CD4-positive, alpha-beta T cell treated with Interleukin-4 for 4 hours (primary cell): ENCODE results near the gene SENP8.
"Not testable (repeated sequence)": the region's sequence is repeated elsewhere in the genome, so short reads cannot be mapped to it uniquely, and the experiment has no call there.

ENCODE experiments used
- DNase-seq: peaks from one replicate; pipeline ENCODE4 v3.0.0-alpha.2; 2020

The SENP8 gene

DNA sequence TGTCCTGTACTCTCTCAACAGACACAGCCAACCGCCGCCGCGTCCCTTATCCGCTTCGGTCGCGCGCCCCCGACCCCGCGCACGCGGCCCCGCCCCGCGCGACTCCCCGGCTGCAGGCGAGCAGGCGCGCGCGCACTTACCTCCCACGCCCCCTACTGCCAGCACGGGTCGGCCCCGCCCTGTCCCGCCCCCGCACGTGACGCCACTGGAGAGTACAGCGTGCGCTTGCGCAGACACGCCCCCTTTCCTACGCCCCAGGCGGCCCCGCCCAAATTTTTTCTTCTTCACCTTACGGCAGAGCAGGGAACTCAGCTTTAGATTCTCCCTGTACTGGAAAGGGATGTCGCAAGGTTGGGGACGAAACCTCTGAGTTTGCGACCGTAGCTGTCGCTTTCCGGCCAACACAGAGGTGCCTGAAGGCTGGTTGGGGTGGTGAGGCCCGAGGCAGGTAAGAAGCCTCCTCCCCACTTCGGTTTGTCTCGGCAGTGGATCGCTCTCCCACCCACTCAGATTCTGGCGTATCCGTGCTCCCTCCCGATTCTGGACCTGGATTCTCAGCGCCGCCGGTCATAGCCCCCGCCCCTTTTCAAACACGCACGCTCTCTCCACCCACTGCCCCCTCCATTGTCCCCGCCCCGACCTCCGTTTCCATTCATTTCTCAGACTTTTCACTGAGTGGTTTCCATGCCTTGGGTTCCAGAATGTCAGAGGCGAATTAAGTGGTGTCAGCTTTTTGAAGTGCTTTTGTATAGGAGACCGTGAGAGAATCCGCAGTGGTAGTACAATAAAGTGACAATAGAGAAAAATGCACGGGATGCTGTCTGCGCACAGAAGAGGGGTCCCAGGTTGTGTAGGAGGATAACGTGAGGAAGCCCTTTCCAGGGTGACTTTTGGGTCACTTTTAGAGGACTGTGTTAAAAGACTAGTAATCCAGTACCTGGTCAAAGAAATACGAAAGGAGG is at the start of gene SENP8, which contains the start of gene MYO9A:
Gene SENP8 (plus strand): TSS at position 387 of the 962 bp plus-strand sequence. CDS start 21,221 bp downstream, outside the sequence.
Gene MYO9A (minus strand): TSS at position 134 of the 962 bp plus-strand sequence. CDS start 71,587 bp downstream, outside the sequence.
- peak; percentile 98 for DNase-seq

DNA sequence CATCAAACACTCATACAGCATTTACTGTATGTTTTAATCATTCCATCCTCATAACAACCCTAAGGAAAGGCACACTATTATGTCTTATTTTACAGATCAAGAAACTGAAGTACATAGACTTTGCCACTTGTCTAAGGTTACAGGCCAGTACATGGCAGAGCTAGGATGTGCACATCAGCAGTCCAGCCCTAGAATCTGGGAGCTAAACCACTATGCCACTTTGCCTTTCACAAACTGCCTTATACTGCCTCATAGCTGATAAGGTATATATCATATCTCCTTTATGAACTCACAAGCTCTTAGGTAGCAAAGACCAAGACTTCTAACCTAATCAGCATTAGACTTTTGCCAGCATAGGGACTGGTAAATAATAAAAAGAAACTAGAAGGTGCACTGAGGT is 49.3 kb upstream of the SENP8 start:
- DNase-seq = no peak

GRCh38 chr15:72070817-72071447 is 47.3 kb upstream of the SENP8 start:
- no peak for DNase-seq

DNA sequence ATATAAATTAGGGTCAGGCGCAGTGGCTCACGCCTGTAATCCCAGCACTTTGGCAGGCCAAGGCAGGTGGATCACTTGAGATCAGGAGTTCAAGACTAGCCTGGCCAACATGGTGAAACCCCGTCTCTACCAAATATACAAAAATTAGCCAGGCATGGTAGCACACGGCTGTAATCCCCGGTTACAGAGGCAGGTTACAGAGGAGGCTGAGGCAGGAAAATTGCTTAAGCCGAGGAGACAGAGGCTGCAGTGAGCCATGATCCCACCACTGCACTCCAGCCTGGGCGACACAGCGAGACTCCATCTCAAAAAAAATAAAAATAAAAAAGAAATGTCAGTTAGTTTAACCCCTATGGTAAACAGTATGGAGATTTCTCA is 46.8 kb upstream of the SENP8 start:
- not testable (repeated sequence) for DNase-seq

DNA sequence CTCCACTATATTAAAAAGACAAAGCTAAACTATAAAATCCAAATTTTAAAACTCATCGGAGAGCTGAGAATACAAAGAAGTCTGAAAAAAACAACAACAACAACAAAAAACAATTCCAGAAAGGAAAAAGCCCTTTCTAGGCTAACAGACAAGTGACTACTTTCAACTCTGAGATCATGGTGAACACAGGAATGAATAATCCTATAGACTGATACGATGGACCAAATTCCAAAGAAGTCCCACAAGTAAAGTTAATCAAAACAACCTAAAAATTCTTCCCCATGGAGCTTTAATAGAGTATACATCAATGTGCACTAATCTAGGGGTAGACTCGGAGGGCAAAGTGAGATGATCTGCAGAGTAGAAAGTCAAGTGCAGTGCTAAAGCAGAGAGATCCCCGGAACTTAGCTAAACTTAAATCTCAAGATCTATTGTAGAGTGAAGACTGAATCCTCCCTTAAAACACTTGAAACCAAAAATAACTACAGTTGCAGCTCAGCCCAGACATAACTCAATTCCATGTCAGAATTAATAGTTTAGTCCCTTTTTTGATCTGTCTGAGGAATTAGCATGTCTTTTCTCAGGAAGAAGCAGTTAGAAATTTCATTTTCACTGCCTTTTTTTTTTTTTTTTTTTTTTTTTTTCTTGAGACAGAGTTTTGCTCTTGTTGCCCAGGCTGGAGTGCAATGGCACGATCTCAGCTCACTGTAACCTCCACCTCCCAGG is 43.7 kb upstream of the SENP8 start:
- no peak for DNase-seq

- no peak for DNase-seq
Measured at GRCh38 chr15:72077950-72078349, 40.3 kb upstream of the SENP8 start.

- DNase-seq = no peak
Measured at GRCh38 chr15:72078887-72079286, 39.3 kb upstream of the SENP8 start.

GRCh38 chr15:72082176-72082575 is 36.0 kb upstream of the SENP8 start:
- no peak for DNase-seq

DNA sequence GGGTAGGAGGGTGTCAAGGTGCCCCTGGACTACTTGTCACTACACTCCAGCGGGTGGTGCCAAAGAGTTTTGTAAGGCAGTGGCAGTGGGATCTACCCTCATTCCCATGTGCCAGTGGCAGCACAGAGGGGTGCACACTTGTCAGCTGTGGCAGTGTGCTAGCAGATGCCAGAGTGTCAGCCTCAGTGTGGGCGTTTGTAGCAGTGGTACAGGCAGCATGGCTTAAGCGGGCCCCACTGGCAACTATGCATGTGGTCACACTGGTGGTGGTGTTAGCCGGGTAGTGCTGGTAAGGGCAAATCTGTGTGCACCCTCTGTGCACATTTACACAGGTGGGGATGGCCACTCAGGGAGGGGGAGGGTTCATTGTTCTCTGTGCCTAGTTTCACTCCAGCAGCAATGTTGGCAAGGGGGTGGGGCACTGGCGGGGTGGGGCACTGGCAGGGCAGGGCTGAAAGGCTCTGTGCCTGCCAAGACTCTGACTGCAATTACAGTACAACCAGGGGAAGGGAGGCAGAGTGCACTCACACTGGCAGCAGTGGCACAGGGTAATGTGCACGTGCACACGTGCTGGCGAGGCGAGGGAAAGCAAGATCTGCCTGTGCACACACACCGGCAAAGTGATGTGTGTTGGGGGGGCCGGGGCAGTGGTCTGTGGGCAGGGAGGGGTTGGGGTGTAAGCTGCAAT is 32.0 kb upstream of the SENP8 start:
- no peak for DNase-seq

- no peak for DNase-seq
Measured at GRCh38 chr15:72086920-72087648, 31.1 kb upstream of the SENP8 start.

- DNase-seq = no peak
Measured at GRCh38 chr15:72092006-72092405, 26.2 kb upstream of the SENP8 start.

- DNase-seq = no peak
Measured at GRCh38 chr15:72092691-72093090, 25.5 kb upstream of the SENP8 start.

- DNase-seq = no peak
Measured at GRCh38 chr15:72096796-72097195, 21.4 kb upstream of the SENP8 start.

DNA sequence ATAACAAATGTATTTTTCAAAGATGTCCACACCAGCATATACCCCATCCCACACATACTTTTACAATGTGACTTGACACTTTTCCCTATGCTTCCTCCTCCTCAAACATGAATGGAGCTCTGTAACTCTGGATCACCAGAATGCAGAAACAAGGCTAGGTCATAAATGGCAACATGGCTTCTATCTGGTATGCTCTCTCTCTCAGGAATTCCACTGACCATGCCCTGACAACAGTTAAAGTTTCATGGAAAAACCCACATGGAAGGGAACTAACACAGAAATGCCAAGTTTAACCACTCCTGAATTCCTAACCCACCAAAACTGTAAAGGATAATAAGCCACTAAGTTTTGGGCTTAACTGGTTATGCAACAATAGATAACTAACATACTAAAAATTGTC is 20.2 kb upstream of the SENP8 start:
- no peak for DNase-seq

GRCh38 chr15:72099155-72099554 is 19.0 kb upstream of the SENP8 start:
- DNase-seq = no peak

DNA sequence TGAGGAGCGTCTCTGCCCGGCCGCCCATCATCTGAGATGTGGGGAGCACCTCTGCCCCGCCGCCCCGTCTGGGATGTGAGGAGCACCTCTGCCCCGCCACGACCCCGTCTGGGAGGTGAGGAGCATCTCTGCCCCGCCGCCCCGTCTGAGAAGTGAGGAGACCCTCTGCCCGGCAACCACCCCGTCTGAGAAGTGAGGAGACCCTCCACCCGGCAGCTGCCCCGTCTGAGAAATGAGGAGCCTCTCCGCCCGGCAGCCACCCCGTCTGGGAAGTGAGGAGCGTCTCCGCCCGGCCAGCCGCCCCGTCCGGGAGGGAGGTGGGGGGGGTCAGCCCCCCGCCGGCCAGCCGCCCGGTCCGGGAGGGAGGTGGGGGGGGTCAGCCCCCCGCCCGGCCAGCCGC is 17.7 kb upstream of the SENP8 start:
- DNase-seq = not testable (repeated sequence)

DNA sequence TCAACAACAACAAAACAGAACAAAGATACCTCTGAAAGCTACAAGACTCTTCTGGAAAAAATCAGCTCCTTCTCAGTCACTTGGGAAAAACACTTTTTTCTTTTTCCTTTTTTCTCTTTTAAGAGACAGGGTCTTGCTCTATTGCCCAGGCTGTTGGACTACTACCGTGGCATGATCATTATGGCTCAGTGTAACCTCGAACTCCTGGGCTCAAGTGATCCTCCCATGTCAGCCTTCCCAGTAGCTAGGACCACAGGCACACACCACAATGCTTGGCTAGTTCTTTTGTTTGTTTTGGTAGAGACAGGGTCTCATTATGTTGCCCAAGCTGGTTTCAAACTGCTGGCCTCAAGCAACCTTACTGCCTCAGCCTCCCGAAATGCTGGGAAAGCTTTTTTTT is 13.1 kb upstream of the SENP8 start:
- DNase-seq = no peak

GRCh38 chr15:72106068-72106467 is 12.1 kb upstream of the SENP8 start:
- DNase-seq = no peak

- no peak for DNase-seq
Measured at GRCh38 chr15:72110355-72110754, 7.8 kb upstream of the SENP8 start.

DNA sequence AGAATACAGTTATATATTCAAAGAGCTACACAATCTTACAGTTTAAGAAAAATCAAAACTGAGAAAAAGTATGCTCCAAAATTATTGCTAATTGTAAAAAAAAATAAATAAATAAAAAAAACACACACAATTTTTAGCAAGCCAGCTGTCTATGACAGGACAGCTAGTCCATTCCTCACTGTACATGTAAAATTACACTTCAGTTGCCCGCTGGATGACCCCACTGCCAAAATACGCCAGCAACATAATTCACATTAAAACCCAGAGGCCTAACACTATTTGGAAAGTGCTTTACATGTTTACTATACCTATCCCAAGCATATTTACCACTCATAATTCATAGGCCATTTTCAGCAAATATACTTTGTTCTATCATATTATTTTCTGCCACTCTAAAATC is 6.1 kb upstream of the SENP8 start:
- DNase-seq = no peak

GRCh38 chr15:72112805-72113204 is 5.4 kb upstream of the SENP8 start:
- no peak for DNase-seq
